Liver (tissue), 3 donors: ENCODE results near the gene ZNF398.

Experiments
- ATF3 ChIP-seq: IDR thresholded peaks from 2 replicates; pipeline ENCODE4 v1.6.1; 2016; ENCODE audit warnings: antibody characterized with exemption
- CTCF ChIP-seq: fragments of 150-350 bp; IDR thresholded peaks from 2 replicates; pipeline ENCODE4 v1.5.1; 2017; ENCODE audit warnings: improper control_type of control experiment, low read depth, low read length; ENCODE audit not compliant: missing input control
- GABPA ChIP-seq, 2 donors: IDR thresholded peaks in 1 of 2; conservative IDR thresholded peaks in 1 of 2; 2 replicates each; pipeline ENCODE4 v1.6.1; 2016; ENCODE audit warnings: antibody characterized with exemption in 2 of 2, mild to moderate bottlenecking in 1 of 2, moderate library complexity in 1 of 2
- MAX ChIP-seq: IDR thresholded peaks from 2 replicates; pipeline ENCODE4 v1.6.1; 2016; ENCODE audit warnings: antibody characterized with exemption
- RAD21 ChIP-seq, 2 donors: IDR thresholded peaks; 2 replicates each; pipeline ENCODE4 v1.6.1; 2016; ENCODE audit warnings: antibody characterized with exemption in 2 of 2, mild to moderate bottlenecking in 2 of 2
- RXRA ChIP-seq, 2 donors: IDR thresholded peaks; 2 replicates each; pipeline ENCODE4 v1.6.1; 2017 to 2018; ENCODE audit warnings: antibody characterized with exemption in 2 of 2, mild to moderate bottlenecking in 1 of 2
- donor health status: healthy.
- donor health status: healthy.

GRCh38 chr7:149184274-149184673, 37.0 kb downstream of the ZNF398 start:
- TF ChIP-seq CTCF (no peak), RAD21 (IDR thresholded peaks at IDR 0.05) (no peak), GABPA (IDR thresholded peaks at IDR 0.05 in 1 of 2, conservative IDR thresholded peaks at IDR 0.05 in 1 of 2) (no peak), MAX (no peak), ATF3 (no peak), RXRA (IDR thresholded peaks at IDR 0.05) (no peak)
